ENCODE measurements around the gene PPM1E. TPM values are rescaled to one million over a fixed set of nuclear protein-coding genes. Genes with fewer than 3 reads are reported as not detected.

The PPM1E gene
- total and polyA plus RNA-seq, 2 of the 4 experiments (the other 2 are of a cell fraction): under 0.01 to 0.05 TPM

DNA sequence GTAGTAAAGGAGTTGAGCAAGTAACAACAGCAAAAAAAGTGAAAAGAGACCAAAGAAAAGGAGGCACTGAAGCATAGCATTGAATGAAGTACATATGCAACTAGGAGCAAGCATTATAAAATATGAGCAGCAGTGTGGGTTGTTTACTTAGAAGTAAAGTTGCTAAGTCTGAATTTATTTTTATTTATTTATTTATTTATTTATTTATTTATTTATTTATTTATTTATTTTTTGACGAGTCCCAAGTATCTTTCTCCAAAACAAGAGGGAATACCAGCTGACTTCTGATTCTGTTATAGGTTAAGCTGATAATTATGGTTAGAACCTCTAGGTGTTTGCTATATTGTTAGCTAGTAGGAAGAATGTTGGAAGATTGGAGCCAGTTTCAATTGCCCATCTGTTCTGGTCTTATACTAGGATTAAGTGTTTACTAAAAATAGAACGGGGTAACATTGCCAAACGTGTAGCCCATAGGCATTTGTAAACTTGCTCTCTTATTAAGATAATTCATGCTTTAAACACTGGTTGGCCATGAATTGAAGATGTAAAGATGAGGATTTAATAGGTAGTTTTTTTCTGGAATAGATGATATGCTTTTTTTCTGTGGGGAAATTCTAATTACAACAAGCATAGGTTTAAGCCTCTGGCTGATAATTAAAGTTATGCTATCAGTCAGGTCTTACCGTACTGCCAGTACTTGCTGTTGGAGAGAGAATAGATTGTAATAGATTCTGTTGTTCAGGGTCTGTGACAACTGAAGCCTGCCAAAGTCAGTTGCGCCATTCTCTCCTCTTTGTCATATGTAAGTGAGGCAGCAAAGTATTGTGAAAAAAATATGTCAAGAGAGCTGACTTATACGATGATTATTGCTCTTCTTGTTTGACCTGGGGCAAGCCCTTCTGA is 66.7 kb downstream of the PPM1E start (continued):
- TF ChIP-seq BHLHE40 (IDR thresholded peaks at IDR 0.05; ENCODE audit: low read depth, low read length): no peak

DNA sequence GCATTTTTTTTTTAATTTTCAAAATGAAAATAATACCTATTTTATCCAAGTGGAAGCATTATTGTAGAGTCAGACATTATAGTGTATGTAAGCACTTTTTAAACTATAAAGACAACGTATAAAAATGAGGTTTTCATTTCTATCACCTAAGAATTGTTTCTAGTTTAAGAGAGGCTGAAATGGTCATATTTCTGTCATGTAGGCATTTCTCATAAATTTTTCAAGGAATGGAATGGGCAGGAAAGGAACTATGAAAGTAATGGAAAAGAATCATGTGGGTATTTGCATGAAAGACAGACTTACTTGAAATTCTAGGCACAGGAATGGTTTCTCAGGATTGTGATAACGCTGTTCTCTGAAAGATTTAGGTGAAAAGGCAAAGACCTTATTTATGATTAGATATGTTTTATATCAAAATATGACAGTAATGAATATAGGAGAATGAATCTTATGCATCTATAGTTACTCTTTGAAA is 67.4 kb downstream of the PPM1E start:
- H2AFZ ChIP-seq (replicated peaks; ENCODE audit: low read length, poor library complexity): no peak overlapping the region
- no peak overlapping the region for H4K8ac ChIP-seq (ENCODE audit: low read depth in 2 of 2, low read length in 2 of 2)
- no peak for ATAC-seq (ENCODE audit: low read depth)
- no peak overlapping the region for H3K27ac ChIP-seq (ENCODE audit: insufficient read depth, low read length)
- dilution Hi-C loops (cut with HindIII; ENCODE audit: low sequenced_read_pairs, unreplicated experiment) (no loop called here), in situ Hi-C loops (cut with MboI; ENCODE audit: low sequenced_read_pairs) (no loop called here), intact Hi-C loops (cut with micrococcal nuclease) (no loop called here)
- H4K91ac ChIP-seq (ENCODE audit: insufficient read depth, low read depth, low read length): no peak overlapping the region
- H3K4me3 ChIP-seq (ENCODE audit: insufficient read depth, low read depth, low read length): no peak overlapping the region
- H3K9me1 ChIP-seq (ENCODE audit: insufficient read depth, low read length): no peaks in the 10 kb centered on the region
- CTCF ChIA-PET: no interaction called here
- H4K20me1 ChIP-seq (ENCODE audit: insufficient read depth, low read length): no peaks in the 10 kb centered on the region
- no peaks in the 10 kb centered on the region for H3K9me3 ChIP-seq (ENCODE audit: control insufficient read depth, insufficient read depth, low read length)
- no peak overlapping the region for H3K14ac ChIP-seq (replicated peaks; ENCODE audit: low read depth, low read length)
- no peak overlapping the region for H2AK5ac ChIP-seq (ENCODE audit: low read depth, low read length)
- no peak overlapping the region for H3K56ac ChIP-seq (ENCODE audit: extremely low read depth, insufficient read depth, low read length)
- BruUV-seq (replicated peaks): no TSS peak
- H3K27me3 ChIP-seq (ENCODE audit: control insufficient read depth, insufficient read depth, low read length): no peaks in the 10 kb centered on the region; the same call in 1 of the 2 replicates
- H3K4ac ChIP-seq (ENCODE audit: low read depth, low read length): no peak overlapping the region
- TF ChIP-seq CHD1 (IDR thresholded peaks at IDR 0.05; ENCODE audit: low read depth, low read length): no peak
- TF ChIP-seq, protein P1, sequence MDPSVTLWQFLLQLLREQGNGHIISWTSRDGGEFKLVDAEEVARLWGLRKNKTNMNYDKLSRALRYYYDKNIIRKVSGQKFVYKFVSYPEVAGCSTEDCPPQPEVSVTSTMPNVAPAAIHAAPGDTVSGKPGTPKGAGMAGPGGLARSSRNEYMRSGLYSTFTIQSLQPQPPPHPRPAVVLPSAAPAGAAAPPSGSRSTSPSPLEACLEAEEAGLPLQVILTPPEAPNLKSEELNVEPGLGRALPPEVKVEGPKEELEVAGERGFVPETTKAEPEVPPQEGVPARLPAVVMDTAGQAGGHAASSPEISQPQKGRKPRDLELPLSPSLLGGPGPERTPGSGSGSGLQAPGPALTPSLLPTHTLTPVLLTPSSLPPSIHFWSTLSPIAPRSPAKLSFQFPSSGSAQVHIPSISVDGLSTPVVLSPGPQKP (IDR thresholded peaks at IDR 0.05; ENCODE audit: borderline replicate concordance, low read depth, low read length): no peak
- TF ChIP-seq FOS (IDR thresholded peaks at IDR 0.05; ENCODE audit: low read depth, low read length): no peak
- no peak for TF ChIP-seq RFX5 (IDR thresholded peaks at IDR 0.05; ENCODE audit: low read depth, low read length)
- no peak for TF ChIP-seq NFE2L2 (IDR thresholded peaks at IDR 0.05; ENCODE audit: low read depth, low read length)
- TF ChIP-seq RCOR1 (IDR thresholded peaks at IDR 0.05; ENCODE audit: insufficient replicate concordance, low read length): no peak
- H2BK15ac ChIP-seq (ENCODE audit: low read depth, low read length): no peak overlapping the region
- H3K79me1 ChIP-seq (ENCODE audit: low read depth in 1 of 2, low read length in 2 of 2): no peaks in the 10 kb centered on the region
- H3K4me2 ChIP-seq (ENCODE audit: low read depth, low read length): no peak overlapping the region
- no peaks in the 10 kb centered on the region for H3K4me1 ChIP-seq (ENCODE audit: control insufficient read depth, insufficient read depth, low read length)
- no peak overlapping the region for H3K18ac ChIP-seq (ENCODE audit: low read depth, low read length)
- H3K23ac ChIP-seq (ENCODE audit: low read depth, low read length): no peak overlapping the region
- no peak overlapping the region for H2BK5ac ChIP-seq (ENCODE audit: low read depth, low read length, poor library complexity, severe bottlenecking)
- no CpG with 5 or more reads among the region's 2 CpGs for WGBS, 2 experiments (ENCODE audit: extremely low coverage in 2 of 2, insufficient read length in 1 of 2)
- no peak for DNase-seq
- H3K9ac ChIP-seq (ENCODE audit: low read depth, low read length): no peak overlapping the region
- H2BK20ac ChIP-seq (ENCODE audit: low read depth, low read length): no peak overlapping the region
- POLR2A ChIA-PET (ENCODE audit: unreplicated experiment): no interaction called here
- no peak overlapping the region for H4K5ac ChIP-seq (ENCODE audit: low read depth, low read length)
- H2BK120ac ChIP-seq (ENCODE audit: low read depth, low read length): no peak overlapping the region
- no peaks in the 10 kb centered on the region for H3K36me3 ChIP-seq (ENCODE audit: control insufficient read depth, insufficient read depth, low read length)
- H2AK9ac ChIP-seq (replicated peaks; ENCODE audit: low read depth, low read length, poor library complexity): no peak overlapping the region

Data from IMR-90 (cell line).